CD14-positive monocyte (primary cell): ENCODE data around the gene KLK3. TPM values are rescaled to one million over a fixed set of nuclear protein-coding genes. Genes with fewer than 3 reads are reported as not detected.

Experiments
- DNase-seq, 3 donors: peaks; one replicate each; pipeline ENCODE4 v3.0.0-alpha.2; 2011 to 2022
- H2AFZ ChIP-seq: 2 replicates; pipeline ENCODE4 v1.6.0; 2012; ENCODE audit warnings: mild to moderate bottlenecking, low read depth, low read length, inconsistent platforms; ENCODE audit not compliant: insufficient read depth, poor library complexity, severe bottlenecking
- H3K27ac ChIP-seq, 2 donors: 1 replicate in 1 of 2; 2 replicates in 1 of 2; pipeline ENCODE4 v1.5.1; 2012 to 2013; ENCODE audit warnings: low read length in 2 of 2, control low read depth in 1 of 2, inconsistent platforms in 1 of 2, low read depth in 1 of 2, mild to moderate bottlenecking in 1 of 2
- H3K27me3 ChIP-seq, 2 donors: one replicate each; pipeline versions ENCODE4 v1.6.0 to v1.6.1; 2011 to 2013; ENCODE audit warnings: low read length in 2 of 2; ENCODE audit not compliant: control insufficient read depth in 2 of 2, insufficient read depth in 2 of 2
- H3K36me3 ChIP-seq, 2 donors: replicated peaks in 1 of 2; 1 replicate in 1 of 2; 2 replicates in 1 of 2; pipeline versions ENCODE4 v1.5.1 to v1.6.1; 2012 to 2013; ENCODE audit warnings: low read length in 2 of 2, control low read depth in 1 of 2, inconsistent platforms in 1 of 2, mild to moderate bottlenecking in 1 of 2; ENCODE audit not compliant: insufficient read depth in 2 of 2, control insufficient read depth in 1 of 2
- H3K4me1 ChIP-seq, 2 donors: 1 replicate in 1 of 2; 2 replicates in 1 of 2; pipeline versions ENCODE4 v1.5.1 to v1.6.1; 2012 to 2013; ENCODE audit warnings: low read length in 2 of 2, control low read depth in 1 of 2, inconsistent platforms in 1 of 2, mild to moderate bottlenecking in 1 of 2, moderate library complexity in 1 of 2; ENCODE audit not compliant: insufficient read depth in 2 of 2, control insufficient read depth in 1 of 2
- H3K4me2 ChIP-seq: replicated peaks from 2 replicates; pipeline ENCODE3; 2012; ENCODE audit warnings: low read length, moderate library complexity, mild to moderate bottlenecking; ENCODE audit not compliant: poor library complexity, severe bottlenecking; ENCODE audit errors: extremely low read depth
- H3K4me3 ChIP-seq, 3 experiments: fragments of 200-600 bp in 1 of 3; sonication (generic) in 1 of 3; replicated peaks in 1 of 3; 1 replicate in 2 of 3; 2 replicates in 1 of 3; pipeline ENCODE4 v1.5.1; 2011 to 2013; ENCODE audit warnings: low read length in 3 of 3, mild to moderate bottlenecking in 3 of 3, control low read depth in 2 of 3, low read depth in 2 of 3, inconsistent platforms in 1 of 3, moderate library complexity in 1 of 3
- H3K79me2 ChIP-seq: 2 replicates; pipeline ENCODE4 v1.6.0; 2012; ENCODE audit warnings: mild to moderate bottlenecking, control low read depth, inconsistent platforms, low read length, moderate library complexity; ENCODE audit not compliant: insufficient read depth
- H3K9ac ChIP-seq: 2 replicates; pipeline ENCODE4 v1.6.0; 2017; ENCODE audit warnings: low read length, mild to moderate bottlenecking; ENCODE audit not compliant: insufficient read depth, poor library complexity, severe bottlenecking
- H3K9me3 ChIP-seq, 2 donors: replicated peaks in 1 of 2; 1 replicate in 1 of 2; 2 replicates in 1 of 2; pipeline versions ENCODE4 v1.5.1 to v1.6.1; 2012 to 2013; ENCODE audit warnings: low read length in 2 of 2, control low read depth in 1 of 2; ENCODE audit not compliant: control insufficient read depth in 1 of 2, insufficient read depth in 1 of 2
- H4K20me1 ChIP-seq: 2 replicates; pipeline ENCODE4 v1.6.0; 2012; ENCODE audit warnings: mild to moderate bottlenecking, low read length, control low read depth, moderate library complexity; ENCODE audit not compliant: insufficient read depth
- H3K27ac Mint-ChIP-seq, 7 donors: one replicate each; pipeline ENCODE4 v1.8.0; 2020; ENCODE audit warnings: mild to moderate bottlenecking in 7 of 7, mixed read lengths in 7 of 7, moderate library complexity in 6 of 7, inconsistent platforms in 2 of 7
- H3K27me3 Mint-ChIP-seq, 3 donors: one replicate each; pipeline ENCODE4 v1.8.0; 2021 to 2022; ENCODE audit warnings: low read depth in 3 of 3, mild to moderate bottlenecking in 3 of 3, mixed read lengths in 3 of 3, moderate library complexity in 3 of 3, inconsistent platforms in 1 of 3
- H3K36me3 Mint-ChIP-seq, 2 donors: one replicate each; pipeline ENCODE4 v1.8.0; 2020; ENCODE audit warnings: mixed read lengths in 2 of 2, inconsistent platforms in 1 of 2, mild to moderate bottlenecking in 1 of 2
- H3K4me1 Mint-ChIP-seq: one replicate; pipeline ENCODE4 v1.8.0; 2020; ENCODE audit warnings: mild to moderate bottlenecking, mixed read lengths
- H3K4me3 Mint-ChIP-seq, 2 donors: one replicate each; pipeline ENCODE4 v1.8.0; 2020; ENCODE audit warnings: mild to moderate bottlenecking in 2 of 2, mixed read lengths in 2 of 2, moderate library complexity in 1 of 2
- H3K9me3 Mint-ChIP-seq, 7 donors: one replicate each; pipeline ENCODE4 v1.8.0; 2020 to 2022; ENCODE audit warnings: mixed read lengths in 7 of 7, mild to moderate bottlenecking in 6 of 7, moderate library complexity in 6 of 7, inconsistent platforms in 2 of 7
- WGBS: methylation state at CpG from one replicate; pipeline ENCODE4 v1.1.5; 2013; ENCODE audit warnings: missing lambda C conversion rate; ENCODE audit not compliant: insufficient coverage; 5-methylcytosine and 5-hydroxymethylcytosine counted together
- intact Hi-C, 2 donors: fragments of 100-400 bp; cut with micrococcal nuclease; formaldehyde crosslinking; loops; one replicate each; pipeline versions ENCODE4 v1.15.0 to v1.15.1; 2023
- polyA plus RNA-seq, 3 donors: library from polyadenylated mRNA; depleted of rRNA in 1 of 3; unstranded in 2 of 3; stranded (reverse) in 1 of 3; fragments of 300-500 nt in 2 of 3; fragments of >200 nt in 1 of 3; fragmentation: Illumina TruSeq in 2 of 3; gene quantifications; 1 replicate in 2 of 3; 2 replicates in 1 of 3; pipeline ENCODE4 v1.2.3, GENCODE V29; 2012 to 2021
- TF ChIP-seq, protein P1 (sequence below): fragments of 200-600 bp; IDR thresholded peaks from one replicate; pipeline ENCODE4 v1.8.0; 2022; ENCODE audit warnings: antibody characterized with exemption, mild to moderate bottlenecking

KLK3 gene
- polyA plus RNA-seq, 3 donors = not detected

DNA sequence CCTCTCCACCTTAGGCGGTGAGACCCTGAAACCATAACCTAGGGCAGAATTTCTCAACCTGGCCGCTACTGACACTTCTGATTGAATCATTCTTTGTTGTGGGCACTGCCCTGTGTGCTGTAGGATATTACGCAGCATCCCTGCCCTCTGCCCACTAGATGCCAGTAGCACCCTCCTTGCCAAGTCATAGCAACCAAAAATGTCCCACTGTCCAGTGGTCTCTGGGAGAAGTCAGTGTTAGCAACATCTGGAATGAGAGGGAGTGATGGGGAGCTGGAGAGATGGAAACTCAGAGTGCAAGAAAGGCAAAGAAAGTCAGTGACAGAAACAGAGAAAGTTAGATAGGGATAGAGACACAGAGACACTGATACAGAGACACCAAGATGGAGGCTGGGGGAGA is 42.9 kb downstream of the KLK3 start:
- H3K4me1 ChIP-seq = no peaks in the 10 kb centered on the region
- no peaks in the 10 kb centered on the region for H3K36me3 Mint-ChIP-seq
- intact Hi-C loops = no loop called here
- H3K79me2 ChIP-seq = no peaks in the 10 kb centered on the region
- no peak overlapping the region for H3K4me3 ChIP-seq
- no peak overlapping the region for H3K9ac ChIP-seq
- WGBS = 100% methylated on average over 2 of the region's 3 CpGs
- H3K9me3 Mint-ChIP-seq = peaks cover 0 to 15% (median 12%) of the 10 kb centered on the region in 7 donors
- H3K36me3 ChIP-seq = no peaks in the 10 kb centered on the region
- H3K27ac ChIP-seq = no peak overlapping the region
- H3K9me3 ChIP-seq = peaks cover 0 to 20% of the 10 kb centered on the region in 2 donors
- H3K27me3 ChIP-seq = peaks cover 0 to 2% of the 10 kb centered on the region in 2 donors
- no peaks in the 10 kb centered on the region for H4K20me1 ChIP-seq
- TF ChIP-seq, protein P1, sequence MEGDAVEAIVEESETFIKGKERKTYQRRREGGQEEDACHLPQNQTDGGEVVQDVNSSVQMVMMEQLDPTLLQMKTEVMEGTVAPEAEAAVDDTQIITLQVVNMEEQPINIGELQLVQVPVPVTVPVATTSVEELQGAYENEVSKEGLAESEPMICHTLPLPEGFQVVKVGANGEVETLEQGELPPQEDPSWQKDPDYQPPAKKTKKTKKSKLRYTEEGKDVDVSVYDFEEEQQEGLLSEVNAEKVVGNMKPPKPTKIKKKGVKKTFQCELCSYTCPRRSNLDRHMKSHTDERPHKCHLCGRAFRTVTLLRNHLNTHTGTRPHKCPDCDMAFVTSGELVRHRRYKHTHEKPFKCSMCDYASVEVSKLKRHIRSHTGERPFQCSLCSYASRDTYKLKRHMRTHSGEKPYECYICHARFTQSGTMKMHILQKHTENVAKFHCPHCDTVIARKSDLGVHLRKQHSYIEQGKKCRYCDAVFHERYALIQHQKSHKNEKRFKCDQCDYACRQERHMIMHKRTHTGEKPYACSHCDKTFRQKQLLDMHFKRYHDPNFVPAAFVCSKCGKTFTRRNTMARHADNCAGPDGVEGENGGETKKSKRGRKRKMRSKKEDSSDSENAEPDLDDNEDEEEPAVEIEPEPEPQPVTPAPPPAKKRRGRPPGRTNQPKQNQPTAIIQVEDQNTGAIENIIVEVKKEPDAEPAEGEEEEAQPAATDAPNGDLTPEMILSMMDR = no peak
- H3K4me1 Mint-ChIP-seq = no peaks in the 10 kb centered on the region
- no peak for DNase-seq
- peaks cover 9% of the 10 kb centered on the region in 3 donors for H3K27me3 Mint-ChIP-seq
- H3K4me2 ChIP-seq = no peak overlapping the region
- no peak overlapping the region for H3K4me3 Mint-ChIP-seq
- no peak overlapping the region for H2AFZ ChIP-seq
- H3K27ac Mint-ChIP-seq = no peak overlapping the region

DNA sequence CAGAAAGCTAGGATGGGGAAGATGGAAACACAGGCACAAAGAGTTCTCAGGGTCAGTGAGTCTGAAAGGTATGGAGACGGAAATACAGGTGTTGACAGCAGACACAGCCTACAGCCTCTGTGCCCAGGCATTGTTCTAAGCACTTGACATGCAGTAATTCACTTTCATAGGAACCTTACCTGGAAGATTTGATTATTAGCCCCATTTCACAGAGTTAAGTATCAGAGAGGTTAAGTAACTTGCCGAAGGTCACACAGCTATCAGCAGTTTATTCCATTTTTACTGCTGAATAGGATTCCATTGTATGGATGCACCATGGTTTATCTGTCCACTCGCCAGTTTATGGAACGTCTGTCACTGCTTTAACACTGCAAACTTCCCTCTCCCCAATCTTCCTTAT is 43.3 kb downstream of the KLK3 start:
- TF ChIP-seq, protein P1 = no peak
- Mint-ChIP-seq H3K27me3 (peaks cover 9 to 10% (median 9%) of the 10 kb centered on the region in 3 donors), H3K36me3 (no peaks in the 10 kb centered on the region), H3K9me3 (peaks cover 0 to 14% (median 12%) of the 10 kb centered on the region in 7 donors), H3K4me1 (no peaks in the 10 kb centered on the region), H3K4me3 (no peak overlapping the region), H3K27ac (no peak overlapping the region)
- no peaks in the 10 kb centered on the region for H3K4me1 ChIP-seq
- WGBS = 92% methylated on average over 2 of the region's 4 CpGs
- no peak overlapping the region for H3K4me2 ChIP-seq
- no peaks in the 10 kb centered on the region for H3K79me2 ChIP-seq
- H3K27ac ChIP-seq = no peak overlapping the region
- H3K27me3 ChIP-seq = peaks cover 0 to 2% of the 10 kb centered on the region in 2 donors
- H3K36me3 ChIP-seq = no peaks in the 10 kb centered on the region
- H3K9ac ChIP-seq = no peak overlapping the region
- H2AFZ ChIP-seq = no peak overlapping the region
- no peak overlapping the region for H3K4me3 ChIP-seq
- no peak for DNase-seq
- intact Hi-C loops = no loop called here
- H4K20me1 ChIP-seq = no peaks in the 10 kb centered on the region
- peaks cover 0 to 19% of the 10 kb centered on the region in 2 donors for H3K9me3 ChIP-seq
